OCI-LY1 (cell line): Measurements from ENCODE around the gene FHOD3.

Source experiments
- H2AFZ ChIP-seq: fragments of 200-600 bp; sonication (generic), shearing (Covaris generic); 2 replicates; pipeline ENCODE4 v1.6.0; 2014; ENCODE audit warnings: antibody characterized with exemption, mild to moderate bottlenecking, low read length
- H3F3A ChIP-seq: fragments of 200-600 bp; sonication (generic), shearing (Covaris generic); 2 replicates; pipeline ENCODE4 v1.6.0; 2014; ENCODE audit warnings: mild to moderate bottlenecking, antibody characterized with exemption, low read length, moderate library complexity; ENCODE audit not compliant: insufficient read depth
- H3K27ac ChIP-seq: fragments of 200-600 bp; sonication (generic); 2 replicates; pipeline ENCODE4 v1.5.1; 2014; ENCODE audit warnings: low read length, mixed run types, mild to moderate bottlenecking, low read depth; ENCODE audit not compliant: poor library complexity, severe bottlenecking
- H3K27me3 ChIP-seq: fragments of 200-600 bp; sonication (generic); 2 replicates; pipeline ENCODE4 v1.6.0; 2014; ENCODE audit warnings: antibody characterized with exemption, mild to moderate bottlenecking, low read length, moderate library complexity; ENCODE audit not compliant: insufficient read depth
- H3K36me3 ChIP-seq: fragments of 200-600 bp; sonication (generic); 2 replicates; pipeline ENCODE4 v1.6.1; 2014; ENCODE audit warnings: mild to moderate bottlenecking, antibody characterized with exemption, low read length, moderate library complexity, mixed read lengths; ENCODE audit not compliant: insufficient read depth
- H3K4me1 ChIP-seq: fragments of 200-600 bp; sonication (generic); 2 replicates; pipeline ENCODE4 v1.5.1; 2014; ENCODE audit warnings: mild to moderate bottlenecking, low read length, moderate library complexity; ENCODE audit not compliant: insufficient read depth, severe bottlenecking
- H3K4me2 ChIP-seq: fragments of 200-600 bp; sonication (generic), shearing (Covaris generic); 2 replicates; pipeline ENCODE4 v1.6.1; 2014; ENCODE audit warnings: low read length
- H3K4me3 ChIP-seq: fragments of 200-600 bp; sonication (generic); 2 replicates; pipeline ENCODE4 v1.5.1; 2014; ENCODE audit warnings: low read length, low read depth, mild to moderate bottlenecking, mixed read lengths; ENCODE audit not compliant: poor library complexity, severe bottlenecking
- H3K79me2 ChIP-seq: fragments of 200-600 bp; shearing (Covaris generic); 2 replicates; pipeline ENCODE4 v1.6.1; 2016; ENCODE audit warnings: mixed run types, low read length, mixed read lengths; ENCODE audit not compliant: insufficient read depth
- H3K9ac ChIP-seq: fragments of 200-600 bp; sonication (generic), shearing (Covaris generic); 2 replicates; pipeline ENCODE4 v1.6.1; 2014; ENCODE audit warnings: mild to moderate bottlenecking, low read length, mixed read lengths
- H3K9me2 ChIP-seq: fragments of 200-600 bp; sonication (generic), shearing (Covaris generic); 2 replicates; pipeline ENCODE4 v1.6.1; 2014; ENCODE audit warnings: low read depth, mild to moderate bottlenecking, low read length, mixed read lengths
- H3K9me3 ChIP-seq: fragments of 200-600 bp; shearing (Covaris generic); 2 replicates; pipeline ENCODE4 v1.6.1; 2014; ENCODE audit warnings: low read length, mixed read lengths
- H4K20me1 ChIP-seq: fragments of 200-600 bp; sonication (generic), shearing (Covaris generic); 2 replicates; pipeline ENCODE4 v1.6.0; 2016; ENCODE audit warnings: mild to moderate bottlenecking, low read length; ENCODE audit not compliant: insufficient read depth
- CTCF ChIP-seq: fragments of 200-600 bp; sonication (generic), shearing (Covaris generic); IDR thresholded peaks from 2 replicates; pipeline ENCODE4 v1.5.1; 2017; ENCODE audit warnings: mild to moderate bottlenecking, antibody characterized with exemption, low read length, moderate library complexity, mixed read lengths
- EZH2 ChIP-seq: fragments of 200-600 bp; sonication (generic), shearing (Covaris generic); IDR thresholded peaks from 2 replicates; pipeline ENCODE4 v1.8.0; 2017; ENCODE audit warnings: borderline replicate concordance, mixed run types, mild to moderate bottlenecking, antibody characterized with exemption, low read length, moderate library complexity, mixed read lengths

The FHOD3 gene

DNA sequence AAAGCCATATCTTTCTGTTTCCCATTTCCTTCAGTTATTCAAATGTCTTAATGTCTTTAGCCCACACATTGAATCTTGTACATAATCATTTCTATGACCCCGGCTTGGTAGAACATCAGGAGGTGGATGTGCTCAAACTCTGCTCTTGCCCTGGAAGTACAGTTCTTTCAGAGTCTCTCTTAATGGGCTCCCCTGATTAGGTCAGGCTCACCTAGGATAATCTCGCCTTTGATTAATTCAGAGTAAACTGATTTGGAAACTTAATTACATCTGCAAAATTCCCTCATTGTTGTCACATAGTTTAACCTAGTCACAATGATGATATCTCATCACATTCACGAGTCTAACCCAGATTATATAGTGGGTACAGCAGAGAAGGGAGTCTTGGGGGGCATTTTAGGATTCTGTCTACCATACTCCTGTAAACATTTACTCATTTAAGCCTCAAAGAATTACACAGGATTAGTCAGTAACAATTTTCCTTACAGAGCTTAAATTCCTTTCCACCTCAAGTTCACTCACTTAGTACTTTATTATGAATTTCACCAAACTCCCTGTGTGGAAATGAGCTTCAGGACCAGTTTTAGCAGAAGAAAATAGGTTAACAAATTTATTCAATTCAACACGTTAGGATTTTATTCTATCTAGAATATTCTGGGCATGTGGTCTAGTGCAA, 135.5 kb downstream of the FHOD3 start:
- TF ChIP-seq CTCF, result no peak
- no peak for TF ChIP-seq EZH2
- Histone ChIP-seq H3K27me3 (no peaks in the 10 kb centered on the region), H3F3A (no peaks in the 10 kb centered on the region), H3K79me2 (no peaks in the 10 kb centered on the region), H3K4me2 (no peak overlapping the region), H3K4me3 (no peak overlapping the region), H3K9me3 (no peaks in the 10 kb centered on the region), H4K20me1 (no peaks in the 10 kb centered on the region), H3K9me2 (no peaks in the 10 kb centered on the region), H3K4me1 (no peaks in the 10 kb centered on the region), H2AFZ (no peak overlapping the region), H3K9ac (no peak overlapping the region), H3K27ac (no peak overlapping the region), H3K36me3 (no peaks in the 10 kb centered on the region)

DNA sequence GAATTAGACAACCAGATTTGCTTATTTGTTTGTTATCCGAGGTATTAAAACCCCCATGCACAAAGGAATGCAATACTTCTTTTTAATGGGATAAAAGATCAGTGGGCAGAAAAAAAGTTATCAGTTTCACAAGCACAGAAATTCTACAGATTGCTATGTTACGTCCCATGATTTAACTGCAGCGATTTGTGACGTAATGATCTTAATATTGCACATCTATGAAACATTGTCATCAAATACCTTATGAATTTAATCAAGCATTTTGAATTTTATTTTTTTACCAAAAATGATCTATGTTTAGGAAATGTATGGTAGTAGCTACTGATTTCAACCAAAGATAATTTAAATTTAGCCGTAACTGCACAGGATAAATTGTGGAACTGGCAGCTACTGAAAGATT, 138.9 kb downstream of the FHOD3 start:
- Histone ChIP-seq H3K27me3 (no peaks in the 10 kb centered on the region), H4K20me1 (no peaks in the 10 kb centered on the region), H3K4me2 (no peak overlapping the region), H3K36me3 (no peaks in the 10 kb centered on the region), H3K79me2 (no peaks in the 10 kb centered on the region), H3K4me3 (no peak overlapping the region), H3K9me2 (no peaks in the 10 kb centered on the region), H3F3A (no peaks in the 10 kb centered on the region), H3K27ac (no peak overlapping the region), H3K9ac (no peak overlapping the region), H3K9me3 (no peaks in the 10 kb centered on the region), H3K4me1 (no peaks in the 10 kb centered on the region), H2AFZ (no peak overlapping the region)
- TF ChIP-seq EZH2 (no peak), CTCF (no peak)

- Histone ChIP-seq H3K4me1 (no peaks in the 10 kb centered on the region), H2AFZ (no peak overlapping the region), H3K36me3 (no peaks in the 10 kb centered on the region), H3K79me2 (no peaks in the 10 kb centered on the region), H3K4me2 (no peak overlapping the region), H3K9ac (no peak overlapping the region), H4K20me1 (no peaks in the 10 kb centered on the region), H3K4me3 (no peak overlapping the region), H3K27me3 (no peaks in the 10 kb centered on the region), H3K27ac (no peak overlapping the region), H3F3A (no peaks in the 10 kb centered on the region), H3K9me3 (no peaks in the 10 kb centered on the region), H3K9me2 (no peaks in the 10 kb centered on the region)
- TF ChIP-seq CTCF, result no peak
- no peak for TF ChIP-seq EZH2
Observed at GRCh38 chr18:36440614-36441013, 143.1 kb downstream of the FHOD3 start.
